Esophagus muscularis mucosa (tissue), 3 donors: Measurements from ENCODE around the gene THBS3.
A peak's percentile ranks its signal among the peaks of the same experiment; 100 is the strongest.

Experiments
- CTCF ChIP-seq, 3 experiments: fragments of 200-600 bp in 2 of 3; fragments of 450-650 bp in 1 of 3; sonication (generic) in 2 of 3; IDR thresholded peaks; one replicate each; pipeline ENCODE4 v1.5.1; 2017 to 2019; ENCODE audit warnings: antibody characterized with exemption in 3 of 3, mild to moderate bottlenecking in 2 of 3, moderate library complexity in 1 of 3
- POLR2A ChIP-seq: fragments of 450-650 bp; IDR thresholded peaks from one replicate; pipeline ENCODE4 v1.6.1; 2017; ENCODE audit warnings: antibody characterized with exemption, moderate library complexity, mild to moderate bottlenecking, low read depth

- no peak for TF ChIP-seq CTCF (IDR thresholded peaks at IDR 0.05)
- peak; percentile 40 for TF ChIP-seq POLR2A
Measured at GRCh38 chr1:155208541-155209311, 1.0 kb upstream of the THBS3 start, which contains the start of gene MTX1.
